ENCODE results near the gene PCK1.

DNA sequence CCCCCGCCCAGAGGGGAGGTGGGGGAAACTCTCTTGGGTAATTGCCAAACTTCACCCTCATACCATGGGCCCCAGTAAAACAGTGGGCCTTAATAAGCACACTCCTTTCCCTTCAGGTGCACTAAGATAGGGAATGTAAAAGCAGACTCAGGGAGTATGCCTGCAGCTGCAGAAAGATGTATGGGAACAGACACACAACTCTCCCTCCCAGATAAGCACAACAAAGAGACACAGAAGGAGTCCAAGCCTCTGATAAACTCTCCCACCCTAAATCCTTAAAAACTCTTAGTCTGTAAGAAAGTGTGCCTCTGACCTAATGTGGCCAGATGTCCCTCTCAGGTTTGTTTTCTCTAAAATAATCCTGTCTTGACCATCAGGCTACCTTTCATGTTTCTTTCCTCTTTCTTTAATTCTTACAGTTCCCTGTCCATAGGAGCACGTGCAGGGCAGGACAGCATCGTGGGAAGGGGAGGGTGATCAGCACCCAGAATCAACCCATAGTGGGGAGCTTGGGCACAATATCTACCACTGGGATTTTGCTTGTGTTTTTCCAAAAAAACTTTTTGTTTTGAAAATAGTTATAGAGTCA, 24.7 kb upstream of the PCK1 start:
- TF ChIP-seq POLR2AphosphoS5 (IDR thresholded peaks at IDR 0.05; ENCODE audit: borderline replicate concordance, low read depth, low read length) (no peak), EZH2 (IDR thresholded peaks at IDR 0.05) (no peak), FOXP2 (optimal IDR thresholded peaks at IDR 0.05; ENCODE audit: control extremely low read depth, extremely low read length, insufficient read depth) (no peak)
